Measurements from ENCODE around the gene TMEM236.

The TMEM236 gene

GRCh38 chr10:17749890-17750289 is 2.1 kb upstream of the TMEM236 start:
- no peak overlapping the region for H2AFZ ChIP-seq (ENCODE audit: low read length)
- H3K27ac ChIP-seq (ENCODE audit: low read length) = no peak overlapping the region
- H3K9ac ChIP-seq (ENCODE audit: low read length) = no peak overlapping the region
- DNase-seq = no peak
- H3F3A ChIP-seq (ENCODE audit: insufficient read depth, low read length) = no peaks in the 10 kb centered on the region
- no peaks in the 10 kb centered on the region for H3K79me2 ChIP-seq (ENCODE audit: low read length)
- H4K20me1 ChIP-seq (ENCODE audit: insufficient read depth, low read length) = no peaks in the 10 kb centered on the region
- H3K4me2 ChIP-seq (ENCODE audit: low read depth, low read length) = no peak overlapping the region
- H3K9me2 ChIP-seq (replicated peaks; ENCODE audit: insufficient read depth, low read length) = no peaks in the 10 kb centered on the region
- TF ChIP-seq EZH2 (optimal IDR thresholded peaks at IDR 0.05; ENCODE audit: low read depth, low read length) (no peak), EZH2phosphoT487 (IDR thresholded peaks at IDR 0.05; ENCODE audit: low read length) (no peak), CTCF (IDR thresholded peaks at IDR 0.05; ENCODE audit: low read length) (no peak)
- no peaks in the 10 kb centered on the region for H3K36me3 ChIP-seq (replicated peaks; ENCODE audit: insufficient read depth, low read length)
- no peaks in the 10 kb centered on the region for H3K9me3 ChIP-seq (replicated peaks; ENCODE audit: insufficient read depth, low read length)
- no peaks in the 10 kb centered on the region for H3K27me3 ChIP-seq (replicated peaks; ENCODE audit: insufficient read depth, low read length)
- no peak overlapping the region for H3K4me3 ChIP-seq (ENCODE audit: low read length)
- H3K4me1 ChIP-seq (ENCODE audit: low read length) = peaks cover under 1% of the 10 kb centered on the region; the same call in 1 of the 2 replicates

GRCh38 chr10:17756557-17757217 is 4.7 kb downstream of the TMEM236 start:
- Histone ChIP-seq H3K27ac (ENCODE audit: low read length) (peak overlapping the region; percentile 96), H3K79me2 (ENCODE audit: low read length) (no peaks in the 10 kb centered on the region), H3K9me2 (replicated peaks; ENCODE audit: insufficient read depth, low read length) (no peaks in the 10 kb centered on the region), H3K36me3 (replicated peaks; ENCODE audit: insufficient read depth, low read length) (no peaks in the 10 kb centered on the region), H3K9ac (ENCODE audit: low read length) (peak overlapping the region; percentile 75), H4K20me1 (ENCODE audit: insufficient read depth, low read length) (no peaks in the 10 kb centered on the region), H3K4me2 (ENCODE audit: low read depth, low read length) (peak overlapping the region; percentile 88), H3K4me1 (ENCODE audit: low read length) (peaks cover 15% of the 10 kb centered on the region), H3K9me3 (replicated peaks; ENCODE audit: insufficient read depth, low read length) (no peaks in the 10 kb centered on the region), H2AFZ (ENCODE audit: low read length) (peak overlapping the region; percentile 67), H3K4me3 (ENCODE audit: low read length) (peak overlapping the region; percentile 53), H3K27me3 (replicated peaks; ENCODE audit: insufficient read depth, low read length) (no peaks in the 10 kb centered on the region), H3F3A (ENCODE audit: insufficient read depth, low read length) (peaks cover 17% of the 10 kb centered on the region; the same call in 1 of the 2 replicates)
- peak; percentile 96 for DNase-seq
- TF ChIP-seq EZH2phosphoT487 (IDR thresholded peaks at IDR 0.05; ENCODE audit: low read length) = no peak
- no peak for TF ChIP-seq CTCF (IDR thresholded peaks at IDR 0.05; ENCODE audit: low read length)
- no peak for TF ChIP-seq EZH2 (optimal IDR thresholded peaks at IDR 0.05; ENCODE audit: low read depth, low read length)

GRCh38 chr10:17758200-17758599 is 6.2 kb downstream of the TMEM236 start:
- Histone ChIP-seq H3F3A (ENCODE audit: insufficient read depth, low read length) (peaks cover 17% of the 10 kb centered on the region; the same call in 1 of the 2 replicates), H3K79me2 (ENCODE audit: low read length) (no peaks in the 10 kb centered on the region), H3K4me3 (ENCODE audit: low read length) (no peak overlapping the region), H4K20me1 (ENCODE audit: insufficient read depth, low read length) (no peaks in the 10 kb centered on the region), H3K9ac (ENCODE audit: low read length) (no peak overlapping the region), H3K4me1 (ENCODE audit: low read length) (peaks cover 15% of the 10 kb centered on the region), H3K9me3 (replicated peaks; ENCODE audit: insufficient read depth, low read length) (no peaks in the 10 kb centered on the region), H3K27ac (ENCODE audit: low read length) (no peak overlapping the region; the same call in 1 of the 2 replicates), H3K4me2 (ENCODE audit: low read depth, low read length) (no peak overlapping the region; the same call in 1 of the 2 replicates), H3K27me3 (replicated peaks; ENCODE audit: insufficient read depth, low read length) (no peaks in the 10 kb centered on the region), H2AFZ (ENCODE audit: low read length) (no peak overlapping the region), H3K9me2 (replicated peaks; ENCODE audit: insufficient read depth, low read length) (no peaks in the 10 kb centered on the region), H3K36me3 (replicated peaks; ENCODE audit: insufficient read depth, low read length) (no peaks in the 10 kb centered on the region)
- no peak for TF ChIP-seq EZH2phosphoT487 (IDR thresholded peaks at IDR 0.05; ENCODE audit: low read length)
- TF ChIP-seq CTCF (IDR thresholded peaks at IDR 0.05; ENCODE audit: low read length) = no peak
- TF ChIP-seq EZH2 (optimal IDR thresholded peaks at IDR 0.05; ENCODE audit: low read depth, low read length) = no peak
- no peak for DNase-seq

All from MM.1S (cell line).